LoVo (cell line): ENCODE measurements around the gene SMC3.
"Not testable (repeated sequence)": the region's sequence is repeated elsewhere in the genome, so short reads cannot be mapped to it uniquely, and the experiment has no call there.

Experiments used
- DNase-seq: peaks from one replicate; pipeline ENCODE4 v3.0.0-alpha.2; 2016; ENCODE audit warnings: low spot score

Gene SMC3

DNA sequence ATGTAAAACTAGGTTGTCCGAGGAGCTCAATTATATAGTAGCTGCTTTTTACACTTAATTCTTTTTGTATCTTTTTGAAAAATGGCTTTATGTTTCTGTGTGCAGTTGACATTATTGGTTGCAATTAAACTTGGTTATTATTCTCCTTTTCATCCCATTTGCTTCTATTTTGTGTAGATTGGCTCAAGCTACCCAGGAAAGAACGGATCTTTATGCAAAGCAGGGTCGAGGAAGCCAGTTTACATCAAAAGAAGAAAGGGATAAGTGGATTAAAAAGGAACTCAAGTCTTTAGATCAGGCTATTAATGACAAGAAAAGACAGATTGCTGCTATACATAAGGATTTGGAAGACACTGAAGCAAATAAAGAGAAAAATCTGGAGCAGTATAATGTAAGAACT, 16.5 kb downstream of the SMC3 start:
- no peak for DNase-seq

DNA sequence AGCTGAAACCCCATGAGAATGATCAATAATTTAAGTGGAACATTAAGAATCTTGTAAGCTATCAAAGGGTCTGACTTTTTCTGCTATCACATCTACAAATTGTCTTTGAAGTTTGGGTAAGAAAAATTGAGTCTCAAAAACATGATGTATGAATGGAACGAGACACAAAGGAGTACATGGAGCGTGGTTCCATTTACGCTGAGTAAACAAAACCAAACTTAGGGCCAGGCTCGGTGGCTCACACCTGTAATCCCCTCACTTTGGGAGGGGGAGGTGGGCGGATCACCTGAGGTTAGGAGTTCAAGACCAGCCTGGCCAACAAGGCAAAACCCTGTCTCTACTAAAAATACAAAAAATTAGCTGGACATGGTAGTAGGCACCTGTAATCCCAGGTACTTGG, 24.3 kb downstream of the SMC3 start:
- no peak for DNase-seq

DNA sequence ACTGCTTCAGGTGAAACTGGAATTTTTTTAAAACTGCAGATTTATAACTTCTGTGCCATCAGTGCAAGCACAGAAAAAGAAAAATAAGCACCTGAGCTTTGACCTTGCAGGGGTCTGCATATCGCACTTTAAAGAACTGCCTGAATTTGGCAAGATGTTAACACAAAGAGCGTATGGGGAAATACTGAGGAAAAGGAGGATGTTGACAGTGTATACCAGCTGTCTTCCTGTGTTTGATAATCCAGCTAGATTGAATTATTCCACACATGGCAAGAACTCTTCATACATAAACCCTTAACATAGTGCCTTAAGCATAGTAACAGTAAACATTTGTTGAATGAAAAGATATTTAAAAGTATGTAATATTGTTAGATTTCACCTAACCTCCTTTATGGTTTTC, 30.0 kb downstream of the SMC3 start:
- DNase-seq = no peak

DNA sequence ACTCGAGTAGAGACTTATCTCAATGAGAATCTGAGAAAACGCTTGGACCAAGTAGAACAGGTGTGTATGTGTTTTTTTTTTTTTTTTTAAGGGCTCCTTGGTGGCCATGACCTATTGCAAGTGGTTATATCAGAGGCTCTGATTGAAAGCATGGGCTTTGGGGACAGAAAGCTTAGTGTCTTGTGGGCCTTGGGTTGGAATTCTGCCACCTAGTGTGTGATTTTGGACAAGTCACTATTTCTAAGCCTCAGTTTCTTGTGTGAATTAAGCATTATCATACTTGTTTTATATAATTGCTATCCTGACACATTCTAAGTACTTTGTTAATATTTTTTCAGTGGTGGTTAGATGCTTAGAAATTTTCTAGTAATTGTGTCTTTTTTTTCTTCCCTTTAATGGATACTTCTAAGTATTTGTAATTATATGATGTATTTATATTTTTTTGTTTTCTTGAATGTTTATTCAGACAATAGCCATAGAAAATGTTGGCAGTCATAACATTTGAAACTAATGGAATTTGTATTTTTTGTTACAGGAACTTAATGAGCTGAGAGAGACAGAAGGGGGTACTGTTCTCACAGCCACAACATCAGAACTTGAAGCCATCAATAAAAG, 33.1 kb downstream of the SMC3 start:
- DNase-seq = peak; percentile 69

DNA sequence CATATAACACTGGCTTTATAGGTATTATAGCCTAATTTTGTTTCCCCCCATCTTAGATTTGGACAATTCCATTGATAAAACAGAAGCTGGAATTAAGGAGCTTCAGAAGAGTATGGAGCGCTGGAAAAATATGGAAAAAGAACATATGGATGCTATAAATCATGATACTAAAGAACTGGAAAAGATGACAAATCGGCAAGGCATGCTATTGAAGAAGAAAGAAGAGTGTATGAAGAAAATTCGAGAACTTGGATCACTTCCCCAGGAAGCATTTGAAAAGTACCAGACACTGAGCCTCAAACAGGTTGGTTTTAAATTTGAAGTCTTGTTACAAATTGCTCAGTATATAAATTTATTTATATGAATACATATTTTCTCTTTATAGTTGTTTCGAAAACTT, 34.1 kb downstream of the SMC3 start:
- DNase-seq = no peak

DNA sequence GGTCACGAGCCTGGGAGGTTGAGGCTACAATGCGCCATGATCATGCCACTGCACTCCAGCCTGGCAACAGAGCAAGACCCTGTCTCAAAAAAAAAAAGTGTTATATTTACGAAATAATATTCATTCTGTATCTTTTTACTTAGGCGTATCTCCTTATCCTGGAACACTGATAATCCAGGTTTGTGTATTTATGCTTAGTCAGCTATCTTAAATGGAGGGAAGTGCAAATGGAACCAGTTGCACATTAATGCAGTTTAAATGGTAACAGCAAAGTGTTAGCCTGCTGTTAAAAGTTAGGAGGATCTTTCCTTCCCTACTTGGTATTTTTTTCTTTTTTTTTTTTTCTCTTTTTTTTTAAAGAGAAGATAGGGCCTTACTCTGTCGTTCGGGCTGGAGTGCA, 40.6 kb downstream of the SMC3 start:
- no peak for DNase-seq

DNA sequence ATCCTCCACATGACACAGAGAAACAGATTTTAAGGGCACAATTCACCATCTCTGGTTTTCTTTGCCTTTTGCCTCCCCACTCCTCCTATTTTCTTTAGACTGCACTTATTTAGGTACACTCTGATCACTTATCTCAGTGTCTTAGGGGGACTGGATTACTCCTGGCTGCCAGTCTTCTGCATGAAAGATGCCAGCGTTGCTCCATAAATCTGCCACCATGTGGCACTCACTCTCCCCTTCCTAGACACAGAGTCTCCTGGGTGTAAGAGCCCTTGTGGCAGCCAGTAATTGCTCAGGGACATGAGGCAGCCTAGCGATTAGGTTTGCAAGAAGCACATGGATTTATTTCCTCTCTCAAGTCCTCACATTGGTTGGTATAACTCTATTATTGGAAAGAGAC, 42.1 kb downstream of the SMC3 start:
- DNase-seq = no peak

DNA sequence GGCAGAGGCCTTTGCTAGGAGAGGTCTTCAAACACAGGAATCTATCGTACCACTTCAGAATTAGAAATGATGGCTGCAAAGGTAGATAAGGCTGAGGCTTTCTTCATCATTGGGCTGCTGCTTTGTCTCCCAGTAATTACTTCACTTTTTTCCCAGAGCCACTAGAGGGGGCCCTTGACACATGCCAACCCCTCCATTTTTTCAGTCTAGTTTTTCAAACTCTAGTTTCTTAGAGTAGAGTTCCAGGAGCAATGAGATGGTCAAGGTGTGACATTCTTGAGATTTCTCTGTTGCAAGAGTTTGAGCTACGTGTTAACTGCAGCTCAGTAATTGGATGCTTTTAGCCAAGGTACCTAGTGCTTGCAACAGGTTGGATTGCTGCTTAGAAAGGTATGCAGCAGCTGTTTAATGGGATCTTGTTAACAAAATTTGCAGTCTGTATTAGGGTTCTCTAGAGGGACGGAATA, 42.8 kb downstream of the SMC3 start:
- DNase-seq = peak; percentile 56

DNA sequence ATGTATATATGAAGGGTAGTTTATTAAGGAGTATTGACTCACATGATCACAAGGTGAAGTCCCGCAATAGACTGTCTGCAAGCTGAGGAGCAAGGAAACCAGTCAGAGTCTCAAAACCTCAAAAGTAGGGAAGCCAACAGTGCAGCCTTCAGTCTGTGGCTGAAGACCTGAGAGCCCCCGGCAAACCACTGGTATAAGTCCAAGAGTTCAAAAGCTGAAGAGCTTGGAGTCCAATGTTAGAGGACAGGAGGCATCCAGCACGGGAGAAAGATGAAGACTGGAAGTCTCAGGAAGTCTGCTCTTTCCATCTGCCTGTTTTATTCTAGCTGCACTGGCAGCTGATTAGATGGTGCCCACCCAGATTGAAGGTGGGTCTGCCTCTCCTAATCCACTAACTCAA, 43.3 kb downstream of the SMC3 start:
- not testable (repeated sequence) for DNase-seq

DNA sequence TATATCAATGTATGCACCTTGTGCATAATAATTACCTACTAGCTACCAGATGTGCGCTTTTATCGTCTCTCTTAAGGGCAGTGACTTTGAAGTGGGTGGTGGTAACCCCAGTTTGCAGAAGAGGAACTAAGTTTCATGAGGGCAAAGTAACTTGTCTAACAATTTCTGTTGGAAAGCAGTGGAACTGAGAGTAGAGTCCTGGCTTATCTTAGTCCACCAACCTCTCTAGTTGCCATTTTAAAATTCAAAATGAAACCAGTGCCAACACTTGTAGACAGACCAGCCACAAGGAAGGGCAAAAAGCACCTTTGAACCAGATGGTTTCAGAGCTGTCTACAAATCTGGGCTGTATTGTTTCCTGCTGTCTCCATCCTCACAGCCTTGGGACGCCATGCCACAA, 44.6 kb downstream of the SMC3 start:
- DNase-seq = no peak

DNA sequence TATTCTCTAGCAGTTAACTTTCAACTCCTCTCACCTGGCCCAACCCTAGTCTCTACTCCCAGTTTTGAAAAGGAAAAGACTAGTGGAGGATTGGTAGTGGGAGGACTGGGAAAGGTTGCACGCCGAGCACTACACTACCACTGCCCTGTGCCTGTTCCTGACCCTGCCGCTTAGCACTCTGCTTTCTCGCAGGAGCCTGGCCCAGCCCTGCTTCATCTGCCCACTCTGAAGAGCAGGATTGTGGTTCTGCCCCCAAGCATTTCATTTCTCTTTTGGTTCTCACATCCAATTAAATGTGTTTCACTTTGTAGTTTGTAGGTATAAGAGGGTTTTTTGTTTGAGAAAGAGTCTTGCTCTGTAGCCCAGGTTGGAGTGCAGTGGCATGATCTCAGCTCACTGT, 45.1 kb downstream of the SMC3 start:
- no peak for DNase-seq

DNA sequence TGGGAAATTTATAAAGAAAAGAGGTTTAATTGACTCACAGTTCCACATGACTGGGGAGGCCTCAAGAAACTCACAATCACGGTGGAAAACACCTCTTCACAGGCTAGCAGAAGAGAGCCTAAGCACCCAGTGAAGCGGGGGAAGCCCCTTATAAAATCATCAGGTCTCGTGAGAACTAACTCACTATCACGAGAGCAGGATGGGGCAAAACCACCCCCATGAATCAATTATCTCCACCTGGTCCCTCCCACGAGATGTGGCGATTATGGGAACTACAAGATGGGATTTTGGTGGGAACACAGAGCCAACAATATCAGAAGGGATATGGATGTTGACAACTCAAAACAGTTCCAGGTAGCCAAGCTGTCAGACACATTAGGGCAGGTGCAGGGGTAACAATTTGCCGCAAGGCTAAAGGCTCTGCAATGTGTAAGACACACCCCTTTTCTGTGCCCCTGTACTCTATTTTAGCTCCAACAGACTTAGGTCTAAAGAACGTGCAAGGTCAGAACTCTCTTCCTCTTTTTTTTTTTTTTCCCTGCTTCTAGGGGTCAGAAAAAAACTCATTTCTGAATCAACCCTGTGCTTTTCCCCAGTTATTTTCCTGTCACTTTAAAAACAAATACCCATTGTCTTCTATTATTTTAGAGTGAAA, 46.0 kb downstream of the SMC3 start:
- no peak for DNase-seq

DNA sequence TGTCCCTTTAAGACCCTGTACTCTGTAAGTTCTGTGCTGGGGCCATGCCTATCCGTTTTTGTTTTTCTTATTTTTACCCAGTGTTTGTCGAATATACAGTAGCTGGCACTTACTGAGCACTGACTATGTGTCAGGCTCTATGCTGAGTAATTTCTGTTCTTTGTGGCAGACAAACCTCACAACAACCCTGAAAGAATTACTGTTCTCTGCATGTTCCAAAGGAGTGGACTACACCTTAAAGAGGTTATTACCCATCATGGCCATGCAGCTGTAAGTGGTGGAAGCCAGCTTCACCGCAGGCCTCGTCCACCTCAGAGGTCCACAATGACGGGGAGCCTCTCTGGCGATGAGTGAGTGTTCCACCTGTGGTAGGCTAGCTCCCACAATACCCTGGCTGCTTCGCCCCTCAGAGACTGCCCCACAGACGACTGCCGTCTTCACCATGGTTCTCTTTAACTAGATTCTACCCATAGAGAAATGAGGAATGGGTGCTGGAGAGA, 46.6 kb downstream of the SMC3 start:
- DNase-seq = no peak

DNA sequence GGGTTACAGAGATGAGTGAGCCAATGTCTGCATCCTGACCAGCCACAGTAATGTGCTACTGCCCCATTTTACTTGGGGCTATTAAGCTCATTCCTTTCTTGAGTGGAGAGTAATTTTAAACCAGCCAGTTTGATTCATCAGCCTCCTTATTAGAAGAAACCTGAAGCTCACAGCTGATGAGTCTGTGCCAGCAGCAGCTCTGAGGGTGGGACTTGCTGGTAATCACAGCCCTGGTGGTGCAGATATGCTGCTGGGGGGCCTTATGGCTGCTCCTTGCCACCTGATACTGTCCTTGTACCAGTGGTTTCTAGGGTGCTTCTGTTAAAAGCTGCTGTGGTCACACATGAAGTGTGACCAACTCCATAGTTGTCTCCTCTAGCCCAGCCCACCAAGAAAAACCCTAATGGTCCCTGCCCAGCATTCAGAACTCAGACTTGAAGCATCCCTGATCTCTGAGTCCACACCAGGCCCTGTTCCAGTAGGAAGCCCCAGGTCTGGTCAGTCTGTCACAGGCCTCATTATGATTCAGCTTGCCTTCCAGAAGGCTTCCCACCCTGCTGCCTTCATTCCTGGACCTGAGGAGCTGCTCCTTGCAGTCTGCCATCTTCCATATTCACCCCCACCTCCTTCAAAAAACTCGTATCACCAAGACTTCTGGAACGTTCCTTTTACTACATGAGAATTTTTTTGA, 47.7 kb downstream of the SMC3 start:
- no peak for DNase-seq

DNA sequence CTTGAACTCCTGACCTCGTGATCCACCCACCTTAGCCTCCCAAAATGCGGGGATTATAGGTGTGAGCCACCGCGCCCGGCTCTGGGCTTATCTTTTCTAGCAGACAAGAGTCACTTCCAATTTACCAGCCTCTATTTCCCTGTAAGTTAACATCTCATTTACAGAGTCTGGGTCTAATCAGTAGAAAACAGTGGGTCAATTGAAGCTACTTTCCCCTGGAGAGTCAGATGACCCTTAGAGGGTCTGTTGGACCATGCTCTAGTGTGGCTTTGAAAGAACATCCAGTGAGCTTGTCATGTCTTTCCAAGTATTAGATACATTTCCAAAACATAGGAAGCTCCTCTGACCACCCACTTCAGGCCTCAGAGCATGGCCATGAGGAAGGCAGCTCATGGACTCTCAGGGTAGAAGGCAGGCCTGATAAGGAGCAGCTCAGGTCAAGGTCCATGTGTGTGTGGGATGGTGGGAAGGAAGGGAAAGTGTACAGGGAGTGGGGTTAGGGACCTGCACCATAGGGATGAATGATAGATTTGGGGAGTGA, 49.1 kb downstream of the SMC3 start:
- no peak for DNase-seq

DNA sequence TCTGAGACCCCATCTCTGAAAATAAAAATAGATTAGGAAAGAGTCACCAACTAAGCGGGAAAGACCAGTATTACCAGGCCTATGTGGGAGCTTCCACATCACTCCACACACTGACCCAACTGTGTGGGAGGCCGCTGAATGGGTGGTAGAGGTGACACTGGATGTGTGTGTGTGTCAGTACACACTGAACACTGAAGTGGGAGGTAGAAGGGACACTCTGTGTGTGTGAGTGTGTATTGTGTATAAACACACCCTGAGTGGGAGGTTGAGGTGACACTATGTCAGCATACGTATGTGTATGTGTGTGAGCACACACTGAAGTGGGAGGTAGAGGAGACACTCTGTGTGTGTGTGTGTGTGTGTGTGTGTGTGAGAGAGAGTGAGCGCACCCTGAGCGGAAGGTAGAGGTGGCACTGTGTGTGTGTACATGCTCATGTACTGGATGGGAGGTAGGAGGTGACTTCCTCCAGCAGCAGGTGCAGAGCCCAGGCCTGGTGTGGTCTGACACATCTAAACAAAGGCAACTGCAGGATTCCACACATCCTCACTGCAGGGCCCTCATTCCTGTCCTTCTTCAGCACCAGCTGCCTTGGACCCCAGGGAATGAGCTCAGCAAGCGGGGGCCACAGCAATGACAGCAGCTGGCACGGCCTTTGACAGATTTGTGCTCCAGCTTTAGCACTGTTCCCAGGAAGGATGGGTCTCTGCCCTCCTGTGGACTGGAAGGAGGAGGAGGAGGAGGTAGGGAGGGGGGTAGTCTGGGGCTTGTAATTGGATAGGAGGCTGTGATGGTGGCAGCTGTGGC, 50.1 kb downstream of the SMC3 start:
- no peak for DNase-seq

DNA sequence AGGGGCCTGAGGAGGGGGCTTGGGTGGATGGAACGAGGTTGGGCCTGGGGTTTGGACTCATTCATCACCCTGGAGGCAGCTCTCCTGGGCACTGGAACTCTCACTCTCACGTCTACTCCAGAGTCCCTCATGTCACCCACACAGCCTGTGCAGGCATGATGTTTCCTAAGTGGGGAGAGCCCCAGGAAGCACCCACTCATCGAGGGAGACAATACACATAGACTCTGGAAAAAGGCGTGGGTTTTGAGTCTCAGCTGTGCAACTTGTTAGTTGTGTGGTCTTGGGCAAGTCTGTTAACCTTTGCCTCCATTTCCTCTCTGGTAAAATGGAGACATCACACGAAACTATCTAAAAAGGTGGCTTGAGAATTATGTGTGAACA, 50.7 kb downstream of the SMC3 start:
- DNase-seq = no peak

DNA sequence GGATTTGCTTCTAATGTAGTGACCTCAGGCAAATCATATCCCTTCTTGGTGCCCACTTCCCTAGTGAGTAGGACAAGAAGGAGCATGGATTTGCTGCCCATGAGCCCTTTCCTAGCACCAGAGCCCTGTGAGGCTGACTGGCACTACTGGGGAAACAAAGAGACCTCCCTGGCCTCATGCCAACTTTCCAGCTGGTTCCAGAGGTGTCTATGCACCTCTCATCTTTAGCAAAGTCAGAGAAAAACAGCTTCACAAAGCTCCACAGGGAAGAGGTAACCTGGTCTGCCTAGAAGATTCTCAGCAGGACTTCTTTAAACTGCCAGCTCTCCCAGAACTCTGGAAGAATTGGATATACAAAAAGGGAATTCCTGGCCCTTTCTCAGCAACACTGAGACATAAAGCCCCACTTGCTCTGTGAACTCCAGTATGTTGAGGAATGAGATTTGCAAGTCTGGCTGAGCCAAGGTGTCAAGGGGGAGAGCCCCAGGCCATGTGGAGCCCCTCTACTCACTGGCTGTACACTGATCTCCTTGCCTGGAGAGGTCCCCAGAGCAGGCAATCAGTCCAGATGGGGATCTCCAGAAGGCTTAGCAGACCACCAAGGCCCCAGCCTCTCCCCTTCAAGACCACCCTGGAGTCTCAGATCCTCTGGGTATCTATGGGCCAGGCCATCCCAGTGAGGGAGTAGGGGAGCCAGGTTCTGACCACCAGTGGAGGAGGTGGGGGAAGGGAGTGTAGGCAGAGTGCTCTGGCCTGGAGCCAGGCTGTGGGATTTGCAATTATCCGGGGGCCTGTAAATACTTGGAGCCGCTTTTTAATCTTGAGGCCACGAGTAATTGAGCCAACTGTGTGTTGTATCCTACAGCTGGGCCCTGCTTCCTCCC, 52.3 kb downstream of the SMC3 start:
- DNase-seq = no peak

DNA sequence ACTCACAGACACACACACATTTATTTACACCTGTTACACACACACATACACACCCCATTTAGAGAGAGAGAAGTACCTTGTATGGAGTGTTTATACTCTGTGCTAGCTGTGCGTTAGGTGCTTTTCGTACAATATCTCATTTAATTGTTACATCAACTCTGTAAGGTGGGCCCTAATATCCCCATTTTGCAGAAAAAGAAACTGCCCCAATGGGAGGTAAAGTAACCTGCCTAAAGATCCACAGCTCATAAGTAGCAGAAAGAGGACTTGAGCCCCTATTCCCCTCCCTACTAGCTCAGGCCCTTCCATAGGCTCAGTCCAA, 52.9 kb downstream of the SMC3 start:
- DNase-seq = no peak

DNA sequence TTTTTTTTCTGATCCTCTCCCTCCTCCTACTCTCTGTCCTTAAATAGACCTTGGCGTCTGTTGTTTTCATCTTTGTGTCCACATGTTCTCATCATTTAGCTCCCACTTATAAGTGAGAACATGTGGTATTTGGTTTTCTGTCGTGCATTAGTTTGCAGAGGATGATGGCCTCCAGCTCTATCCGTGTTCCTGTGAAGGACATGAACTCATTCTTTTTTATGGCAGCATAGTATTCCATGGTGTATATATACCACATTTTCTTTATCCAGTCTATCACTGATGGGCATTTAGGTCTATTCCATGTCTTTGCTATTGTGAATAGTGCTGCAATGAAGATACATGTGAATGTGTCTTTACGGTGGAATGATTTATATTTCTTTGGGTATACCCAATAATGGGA, 55.8 kb downstream of the SMC3 start:
- DNase-seq = not testable (repeated sequence)

DNA sequence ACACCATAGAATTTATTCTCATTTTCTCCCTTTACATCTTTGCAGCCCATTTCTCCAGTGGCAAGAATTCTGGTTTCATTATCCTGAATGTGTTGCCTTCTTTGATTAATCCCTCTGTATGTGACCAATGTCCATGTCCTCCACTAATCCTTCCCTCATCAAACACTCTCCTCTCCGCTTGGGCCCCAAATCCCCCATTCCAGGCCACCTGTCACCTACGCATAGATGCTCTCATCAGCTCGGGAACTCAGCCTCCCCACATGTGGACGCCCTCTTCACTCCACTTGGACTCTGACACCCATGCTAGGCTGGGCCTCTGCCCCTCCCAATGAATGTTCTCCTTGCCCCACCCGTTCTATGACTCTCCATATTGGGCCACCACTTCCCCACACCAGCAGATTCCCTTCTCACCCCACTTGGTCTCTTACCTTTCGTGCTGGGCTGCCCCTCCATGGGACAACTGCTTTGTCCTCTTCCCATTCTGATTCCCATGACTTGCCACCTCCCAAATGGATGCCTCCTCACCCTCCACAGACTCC, 57.9 kb downstream of the SMC3 start:
- no peak for DNase-seq
